Endothelial cell of umbilical vein (primary cell): ENCODE results near the gene DNAH10.

ENCODE experiments used
- EZH2 ChIP-seq: IDR thresholded peaks from 2 replicates; pipeline ENCODE4 v1.6.1; 2012; ENCODE audit warnings: borderline replicate concordance, low read depth, mild to moderate bottlenecking, moderate library complexity, low read length, inconsistent platforms; ENCODE audit not compliant: severe bottlenecking
- GATA2 ChIP-seq: IDR thresholded peaks from 2 replicates; pipeline ENCODE4 v1.7.0; 2011; ENCODE audit warnings: low read depth, mild to moderate bottlenecking, moderate library complexity, mixed read lengths, low read length; ENCODE audit not compliant: insufficient read length, insufficient read depth
- POLR2AphosphoS5 ChIP-seq: IDR thresholded peaks from 2 replicates; pipeline ENCODE4 v1.6.1; 2012; ENCODE audit warnings: low read depth, mild to moderate bottlenecking, control low read depth, low read length, moderate library complexity; ENCODE audit not compliant: insufficient read depth
- TF ChIP-seq, protein P1 (sequence below), 2 donors: IDR thresholded peaks; 1 replicate in 1 of 2; 2 replicates in 1 of 2; pipeline ENCODE4 v1.5.1; 2011; ENCODE audit warnings: low read length in 2 of 2, mild to moderate bottlenecking in 2 of 2, moderate library complexity in 2 of 2, control low read depth in 1 of 2, inconsistent platforms in 1 of 2, low read depth in 1 of 2; ENCODE audit not compliant: insufficient read depth in 1 of 2; ENCODE audit errors: extremely low read depth in 1 of 2

GRCh38 chr12:123905319-123905925 is 143.3 kb downstream of the DNAH10 start:
- TF ChIP-seq EZH2 = no peak
- TF ChIP-seq, protein P1, sequence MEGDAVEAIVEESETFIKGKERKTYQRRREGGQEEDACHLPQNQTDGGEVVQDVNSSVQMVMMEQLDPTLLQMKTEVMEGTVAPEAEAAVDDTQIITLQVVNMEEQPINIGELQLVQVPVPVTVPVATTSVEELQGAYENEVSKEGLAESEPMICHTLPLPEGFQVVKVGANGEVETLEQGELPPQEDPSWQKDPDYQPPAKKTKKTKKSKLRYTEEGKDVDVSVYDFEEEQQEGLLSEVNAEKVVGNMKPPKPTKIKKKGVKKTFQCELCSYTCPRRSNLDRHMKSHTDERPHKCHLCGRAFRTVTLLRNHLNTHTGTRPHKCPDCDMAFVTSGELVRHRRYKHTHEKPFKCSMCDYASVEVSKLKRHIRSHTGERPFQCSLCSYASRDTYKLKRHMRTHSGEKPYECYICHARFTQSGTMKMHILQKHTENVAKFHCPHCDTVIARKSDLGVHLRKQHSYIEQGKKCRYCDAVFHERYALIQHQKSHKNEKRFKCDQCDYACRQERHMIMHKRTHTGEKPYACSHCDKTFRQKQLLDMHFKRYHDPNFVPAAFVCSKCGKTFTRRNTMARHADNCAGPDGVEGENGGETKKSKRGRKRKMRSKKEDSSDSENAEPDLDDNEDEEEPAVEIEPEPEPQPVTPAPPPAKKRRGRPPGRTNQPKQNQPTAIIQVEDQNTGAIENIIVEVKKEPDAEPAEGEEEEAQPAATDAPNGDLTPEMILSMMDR (IDR thresholded peaks at IDR 0.05; ENCODE audit: extremely low read depth in 1 of 2, insufficient read depth in 1 of 2, low read depth in 1 of 2, low read length in 2 of 2) = peak; percentile 66 to 73
- no peak for TF ChIP-seq POLR2AphosphoS5
- TF ChIP-seq GATA2 = no peak
